Measurements from ENCODE around the gene WAPL.

The WAPL gene

DNA sequence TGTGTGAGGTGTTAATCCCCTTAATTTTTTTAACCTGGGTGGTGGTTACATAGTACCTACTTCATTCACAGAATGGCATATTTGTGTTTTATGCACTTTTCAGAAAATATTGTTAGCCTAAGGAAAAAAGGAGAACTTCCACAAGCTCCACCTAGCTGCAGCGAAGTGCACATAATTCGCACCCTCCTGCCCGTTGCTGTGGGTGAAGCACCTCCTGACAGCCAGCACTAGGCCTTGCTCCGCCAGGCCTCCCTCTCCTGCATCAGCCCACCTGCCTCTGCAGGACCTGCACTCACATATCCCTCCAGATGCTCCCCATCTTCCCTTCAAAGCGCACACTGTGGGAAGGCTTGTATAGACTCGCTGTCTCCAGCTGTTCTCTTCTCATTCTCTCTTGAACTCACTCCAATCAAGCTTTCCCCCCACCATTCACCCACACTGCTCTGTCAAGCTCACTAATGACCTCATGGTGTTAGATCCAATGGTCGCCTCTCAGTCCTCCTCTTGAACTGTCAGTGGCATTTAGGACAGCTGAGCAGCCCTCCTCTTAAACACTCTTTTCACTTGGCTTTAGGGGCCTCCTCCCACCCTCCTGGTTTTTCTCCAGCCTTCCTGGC is 134.3 kb downstream of the WAPL start:
- no peak for DNase-seq (ENCODE audit: low spot score)

DNA sequence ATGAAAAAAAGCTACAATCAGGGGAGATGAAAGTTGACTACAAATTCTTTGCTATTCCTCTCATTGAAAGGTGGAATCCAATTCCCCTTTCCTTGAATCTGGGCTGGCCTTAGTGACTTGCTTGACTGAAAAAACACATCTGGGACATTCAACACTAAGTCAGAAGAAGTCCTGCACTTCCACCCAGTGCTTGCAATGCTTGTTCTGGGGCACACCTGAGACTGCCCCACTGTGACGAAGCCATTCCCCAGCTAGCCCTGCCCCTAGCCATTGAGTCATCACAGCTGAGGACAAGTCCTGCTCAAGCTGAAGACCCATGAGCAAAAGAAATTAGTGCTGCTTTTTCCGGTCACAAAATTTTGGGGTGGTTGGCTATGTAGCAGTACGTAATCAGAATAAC is 135.8 kb downstream of the WAPL start:
- DNase-seq (ENCODE audit: low spot score), result no peak

Data from CD4-positive, alpha-beta T cell treated with Interleukin-2 at 100 ng/mL for 4 hours (primary cell).